Activated B cell treated with CpG ODN at 0.5 μM for 24 hours (primary cell): ENCODE measurements around the gene MAP1B. TPM values are rescaled to one million over a fixed set of nuclear protein-coding genes. Genes with fewer than 3 reads are reported as not detected.

ENCODE experiments used
- ATAC-seq: fragments of 200-7000 bp; cut with Tn5 transposase; one replicate; pipeline ENCODE4 v1.10.0; 2021; ENCODE audit warnings: low read depth, mild to moderate bottlenecking, moderate library complexity
- CTCF ChIA-PET: fragments of 350-600 bp; sonication (Branson Sonifier 250); formaldehyde crosslinking; loops from one replicate; lab custom pipeline; 2021; ENCODE audit warnings: antibody characterized with exemption; lab: Charles Lee
- POLR2A ChIA-PET: fragments of 350-600 bp; sonication (Branson Sonifier 250); formaldehyde crosslinking; loops from one replicate; lab custom pipeline; 2021; ENCODE audit warnings: antibody characterized with exemption; lab: Charles Lee
- DNase-seq: peaks from one replicate; pipeline ENCODE4 v3.0.0; 2022
- H3K27ac Mint-ChIP-seq: one replicate; pipeline ENCODE4 v1.8.0; 2020; ENCODE audit warnings: mixed read lengths
- H3K27me3 Mint-ChIP-seq: one replicate; pipeline ENCODE4 v1.8.0; 2021; ENCODE audit warnings: mixed read lengths
- H3K36me3 Mint-ChIP-seq: one replicate; pipeline ENCODE4 v1.8.0; 2021; ENCODE audit warnings: low read depth, mixed read lengths
- H3K4me1 Mint-ChIP-seq: one replicate; pipeline ENCODE4 v1.8.0; 2021; ENCODE audit warnings: mixed read lengths
- H3K4me3 Mint-ChIP-seq: one replicate; pipeline ENCODE4 v1.8.0; 2020; ENCODE audit warnings: mild to moderate bottlenecking, mixed read lengths
- H3K9me3 Mint-ChIP-seq: one replicate; pipeline ENCODE4 v1.8.0; 2020; ENCODE audit warnings: mixed read lengths
- CTCF ChIP-seq: fragments of 200-600 bp; IDR thresholded peaks from one replicate; pipeline ENCODE4 v1.8.0; 2022; ENCODE audit warnings: antibody characterized with exemption, mild to moderate bottlenecking
- intact Hi-C: fragments of 100-400 bp; cut with micrococcal nuclease; formaldehyde crosslinking; loops from one replicate; pipeline ENCODE4 v1.15.1; 2024
- total RNA-seq: library from RNA; stranded (reverse); gene quantifications from 2 replicates; pipeline ENCODE4 v1.2.3, GENCODE V29; 2022

Gene MAP1B
- total RNA-seq, 1 donor from 2014 or later, result 0.09 TPM

- no peaks in the 10 kb centered on the region for H3K36me3 Mint-ChIP-seq
- ATAC-seq (no peak), DNase-seq (no peak)
- no peaks in the 10 kb centered on the region for H3K4me1 Mint-ChIP-seq
- H3K27me3 Mint-ChIP-seq, result peaks cover 30% of the 10 kb centered on the region
- ChIA-PET POLR2A (no interaction called here), CTCF (no interaction called here)
- intact Hi-C loops, result no loop called here
- H3K4me3 Mint-ChIP-seq, result no peak overlapping the region
- H3K27ac Mint-ChIP-seq, result no peak overlapping the region
- no peak for TF ChIP-seq CTCF
- H3K9me3 Mint-ChIP-seq, result no peaks in the 10 kb centered on the region
Observed at GRCh38 chr5:72123764-72124376, 16.6 kb downstream of the MAP1B start.

GRCh38 chr5:72125271-72125940, 18.1 kb downstream of the MAP1B start:
- intact Hi-C loops, result no loop called here
- Mint-ChIP-seq H3K4me1 (no peaks in the 10 kb centered on the region), H3K9me3 (no peaks in the 10 kb centered on the region), H3K27me3 (peaks cover 31% of the 10 kb centered on the region), H3K4me3 (no peak overlapping the region), H3K36me3 (no peaks in the 10 kb centered on the region), H3K27ac (no peak overlapping the region)
- ATAC-seq, result no peak
- no peak for DNase-seq
- CTCF ChIA-PET, result no interaction called here
- POLR2A ChIA-PET, result no interaction called here
- TF ChIP-seq CTCF, result no peak

GRCh38 chr5:72125941-72126620, 18.8 kb downstream of the MAP1B start:
- DNase-seq, result no peak
- ChIA-PET CTCF (interaction anchor here (1.4 kb wide), 1 partner anchor 182 kb away, joined by 5 read pairs; no protein-coding TSS in a partner anchor), POLR2A (no interaction called here)
- H3K27me3 Mint-ChIP-seq, result peaks cover 30% of the 10 kb centered on the region
- H3K4me3 Mint-ChIP-seq, result no peak overlapping the region
- H3K4me1 Mint-ChIP-seq, result no peaks in the 10 kb centered on the region
- H3K27ac Mint-ChIP-seq, result no peak overlapping the region
- no peak for ATAC-seq
- H3K36me3 Mint-ChIP-seq, result no peaks in the 10 kb centered on the region
- no peak for TF ChIP-seq CTCF
- intact Hi-C loops, result no loop called here
- H3K9me3 Mint-ChIP-seq, result no peaks in the 10 kb centered on the region

GRCh38 chr5:72126796-72127195, 19.5 kb downstream of the MAP1B start:
- Mint-ChIP-seq H3K36me3 (no peaks in the 10 kb centered on the region), H3K4me3 (no peak overlapping the region), H3K9me3 (no peaks in the 10 kb centered on the region), H3K4me1 (no peaks in the 10 kb centered on the region), H3K27me3 (peaks cover 26% of the 10 kb centered on the region), H3K27ac (no peak overlapping the region)
- DNase-seq (no peak), ATAC-seq (no peak)
- intact Hi-C loops, result no loop called here
- POLR2A ChIA-PET, result no interaction called here
- no peak for TF ChIP-seq CTCF
- CTCF ChIA-PET, result interaction anchor here (1.4 kb wide), 1 partner anchor 182 kb away, joined by 5 read pairs; no protein-coding TSS in a partner anchor

GRCh38 chr5:72129725-72130124, 22.4 kb downstream of the MAP1B start:
- DNase-seq (no peak), ATAC-seq (no peak)
- no peak overlapping the region for H3K4me3 Mint-ChIP-seq
- H3K9me3 Mint-ChIP-seq, result no peaks in the 10 kb centered on the region
- no peak for TF ChIP-seq CTCF
- H3K36me3 Mint-ChIP-seq, result no peaks in the 10 kb centered on the region
- peaks cover 20% of the 10 kb centered on the region for H3K27me3 Mint-ChIP-seq
- H3K4me1 Mint-ChIP-seq, result no peaks in the 10 kb centered on the region
- H3K27ac Mint-ChIP-seq, result no peak overlapping the region
- CTCF ChIA-PET, result no interaction called here
- intact Hi-C loops, result no loop called here
- POLR2A ChIA-PET, result no interaction called here
